ENCODE results near the gene PLA2G2F. TPM values are rescaled to one million over a fixed set of nuclear protein-coding genes. Genes with fewer than 3 reads are reported as not detected.

The PLA2G2F gene
- total and polyA plus RNA-seq, 2 donors (not counting 3 experiments of a cell fraction or from before 2014, with no cell fraction given), result not detected

- no TSS peak for BruUV-seq (replicated peaks)
Observed at GRCh38 chr1:20151906-20152598, 12.9 kb downstream of the PLA2G2F start.

More at GRCh38 chr1:20151906-20152598, 12.9 kb downstream of the PLA2G2F start:
- TF ChIP-seq POLR2AphosphoS5 (IDR thresholded peaks at IDR 0.05; ENCODE audit: insufficient read depth, low read depth, low read length), result no peak
- peak; percentile 87 to 91 for TF ChIP-seq CTCF (IDR thresholded peaks at IDR 0.05; ENCODE audit: extremely low read depth in 1 of 2, insufficient read depth in 1 of 2, low read depth in 1 of 2, low read length in 2 of 2)
- peak overlapping the region; percentile 97 for H2AFZ ChIP-seq (ENCODE audit: low read depth, low read length)
- CTCF ChIA-PET, result interaction anchor here (0.6 to 6.7 kb wide), 38 partner anchors 8 to 414 kb away, joined by 3 to 76 read pairs (median 4); partner anchors contain the start of gene OTUD3
- POLR2A ChIA-PET, result interaction anchor here (0.7 kb wide), 1 partner anchor 205 kb away, joined by 4 read pairs; no protein-coding TSS in a partner anchor
- peak overlapping the region; percentile 14 for H3K9ac ChIP-seq (replicated peaks; ENCODE audit: extremely low read depth, insufficient read depth, low read length)
- no peaks in the 10 kb centered on the region for H4K20me1 ChIP-seq (replicated peaks; ENCODE audit: control insufficient read depth, extremely low read depth, insufficient read depth, low read length)
- no peaks in the 10 kb centered on the region for H3K79me2 ChIP-seq (ENCODE audit: control insufficient read depth, insufficient read depth, low read length)
- no peaks in the 10 kb centered on the region for H3K36me3 ChIP-seq (ENCODE audit: control insufficient read depth in 2 of 2, extremely low read depth in 1 of 2, insufficient read depth in 2 of 2, low read length in 2 of 2)
- dilution Hi-C loops (cut with MboI; ENCODE audit: extremely low pct_ligation_motif_present, low sequenced_read_pairs), result no loop called here
- intact Hi-C loops (cut with micrococcal nuclease), result loop anchor here (1.0 kb wide), 7 partner anchors 51 to 437 kb away; partner anchors contain the start of gene OTUD3
- H3K27me3 ChIP-seq (ENCODE audit: control insufficient read depth in 2 of 2, insufficient read depth in 2 of 2, low read length in 2 of 2), result no peaks in the 10 kb centered on the region
- FAIRE-seq, result peak; percentile 79
- DNase-seq (ENCODE audit: low read depth, low spot score), result peak; percentile 42
- H3K9me3 ChIP-seq (replicated peaks; ENCODE audit: control insufficient read depth, insufficient read depth, low read length), result no peaks in the 10 kb centered on the region
- no peak overlapping the region for H3K27ac ChIP-seq (ENCODE audit: insufficient read depth, low read depth, low read length)
- peak overlapping the region in 1 of 3 experiments; percentile 7 for H3K4me3 ChIP-seq (replicated peaks in 1 of 3; ENCODE audit: insufficient read depth in 1 of 3, low read depth in 1 of 3, low read length in 3 of 3)
- peak overlapping the region; percentile 63 for H3K4me2 ChIP-seq (ENCODE audit: insufficient read depth, low read length)
- no peaks in the 10 kb centered on the region for H3K9me1 ChIP-seq (replicated peaks; ENCODE audit: control insufficient read depth, extremely low read depth, insufficient read depth, low read length)
- peaks cover 4% of the 10 kb centered on the region for H3K4me1 ChIP-seq (ENCODE audit: control insufficient read depth, extremely low read depth, insufficient read depth, low read length)

All from endothelial cell of umbilical vein (primary cell).